GM23338 (cell line): Measurements from ENCODE around the gene RASGRP4. TPM values are rescaled to one million over a fixed set of nuclear protein-coding genes. Genes with fewer than 3 reads are reported as not detected.
A peak's percentile ranks its signal among the peaks of the same experiment; 100 is the strongest.

ENCODE experiments used
- ATAC-seq: fragments of 200-7000 bp; cut with Tn5 transposase; 3 replicates; pipeline ENCODE4 v1.9.1; 2020
- DNase-seq: peaks from one replicate; pipeline ENCODE4 v3.0.0-alpha.2; 2015; ENCODE audit warnings: low spot score
- H2AFZ ChIP-seq: fragments of 200-600 bp; sonication (generic); 2 replicates; pipeline ENCODE4 v1.8.0; 2016; ENCODE audit warnings: antibody characterized with exemption, mild to moderate bottlenecking, moderate library complexity
- H3F3A ChIP-seq: fragments of 200-600 bp; sonication (generic); replicated peaks from 2 replicates; pipeline ENCODE4 v1.8.0; 2017; ENCODE audit warnings: antibody characterized with exemption, mixed run types, low read depth
- H3K27ac ChIP-seq: fragments of 200-600 bp; sonication (generic); 2 replicates; pipeline ENCODE4 v1.6.1; 2016; ENCODE audit warnings: low read depth
- H3K27me3 ChIP-seq: fragments of 200-600 bp; sonication (generic); 2 replicates; pipeline ENCODE4 v1.8.0; 2016; ENCODE audit warnings: mild to moderate bottlenecking, mixed run types, moderate library complexity; ENCODE audit not compliant: insufficient read depth
- H3K36me3 ChIP-seq: fragments of 200-600 bp; sonication (generic); 2 replicates; pipeline ENCODE4 v1.8.0; 2016; ENCODE audit warnings: mild to moderate bottlenecking; ENCODE audit not compliant: insufficient read depth
- H3K4me1 ChIP-seq: fragments of 200-600 bp; sonication (generic); 2 replicates; pipeline ENCODE4 v1.8.0; 2016; ENCODE audit warnings: mild to moderate bottlenecking, moderate library complexity; ENCODE audit not compliant: insufficient read depth
- H3K4me2 ChIP-seq: fragments of 200-600 bp; sonication (generic); 2 replicates; pipeline ENCODE4 v1.7.1; 2017; ENCODE audit warnings: mixed run types
- H3K4me3 ChIP-seq: fragments of 200-600 bp; sonication (generic); 2 replicates; pipeline ENCODE4 v1.6.1; 2016; ENCODE audit warnings: mixed run types
- H3K79me2 ChIP-seq: fragments of 200-600 bp; sonication (generic); replicated peaks from 2 replicates; pipeline ENCODE4 v1.8.0; 2017; ENCODE audit warnings: mild to moderate bottlenecking; ENCODE audit not compliant: insufficient read depth
- H3K9me2 ChIP-seq: fragments of 200-600 bp; sonication (generic); 2 replicates; pipeline ENCODE4 v1.8.0; 2017; ENCODE audit not compliant: insufficient read depth
- H4K20me1 ChIP-seq: fragments of 200-600 bp; sonication (generic); replicated peaks from 2 replicates; pipeline ENCODE4 v1.8.0; 2017; ENCODE audit warnings: mild to moderate bottlenecking; ENCODE audit not compliant: insufficient read depth
- H3K27ac Mint-ChIP-seq: 2 replicates; pipeline ENCODE4 v1.8.0; 2020; ENCODE audit warnings: inconsistent platforms, mild to moderate bottlenecking, moderate library complexity, mixed read lengths
- H3K27me3 Mint-ChIP-seq: 3 replicates; pipeline ENCODE4 v1.8.0; 2022; ENCODE audit warnings: low read depth, mild to moderate bottlenecking, moderate library complexity, mixed read lengths, inconsistent platforms; ENCODE audit not compliant: insufficient read depth, poor library complexity
- H3K36me3 Mint-ChIP-seq: 3 replicates; pipeline ENCODE4 v1.8.0; 2021; ENCODE audit warnings: low read depth, mild to moderate bottlenecking, inconsistent platforms, moderate library complexity, mixed read lengths
- H3K4me1 Mint-ChIP-seq: 3 replicates; pipeline ENCODE4 v1.8.0; 2020; ENCODE audit warnings: mild to moderate bottlenecking, inconsistent platforms, mixed read lengths
- H3K4me3 Mint-ChIP-seq: 3 replicates; pipeline ENCODE4 v1.8.0; 2021; ENCODE audit warnings: moderate library complexity, mild to moderate bottlenecking, inconsistent platforms, mixed read lengths
- H3K9me3 Mint-ChIP-seq: 3 replicates; pipeline ENCODE4 v1.8.0; 2020; ENCODE audit warnings: moderate library complexity, mild to moderate bottlenecking, inconsistent platforms, mixed read lengths
- CREB1 ChIP-seq: fragments of 250-450 bp; sonication (Bioruptor Pico); IDR thresholded peaks from 2 replicates; pipeline ENCODE4 v1.5.0; 2020; ENCODE audit warnings: low read depth, mild to moderate bottlenecking, moderate library complexity
- CTCF ChIP-seq, 2 experiments: fragments of 200-600 bp in 1 of 2; sonication (generic) in 1 of 2; conservative IDR thresholded peaks; 2 replicates each; pipeline versions ENCODE4 v1.5.1 to v1.6.1; 2016 to 2017; ENCODE audit warnings: antibody characterized with exemption in 2 of 2, low read depth in 2 of 2, mild to moderate bottlenecking in 2 of 2, moderate library complexity in 1 of 2
- ETS1 ChIP-seq: IDR thresholded peaks from 2 replicates; pipeline ENCODE4 v1.6.1; 2016; ENCODE audit warnings: antibody characterized with exemption
- EZH2 ChIP-seq: fragments of 200-600 bp; sonication (generic); IDR thresholded peaks from one replicate; pipeline ENCODE4 v1.8.0; 2017; ENCODE audit warnings: antibody characterized with exemption, mild to moderate bottlenecking, low read depth; ENCODE audit not compliant: unreplicated experiment
- EZH2phosphoT487 ChIP-seq: fragments of 200-600 bp; sonication (generic); IDR thresholded peaks from one replicate; pipeline ENCODE4 v1.8.1; 2018; ENCODE audit warnings: antibody characterized with exemption; ENCODE audit not compliant: unreplicated experiment
- JUNB ChIP-seq: IDR thresholded peaks from one replicate; pipeline ENCODE4 v1.6.1; 2016; ENCODE audit warnings: antibody characterized with exemption; ENCODE audit not compliant: unreplicated experiment
- NANOG ChIP-seq: IDR thresholded peaks from 2 replicates; pipeline ENCODE4 v1.6.1; 2016; ENCODE audit warnings: antibody characterized with exemption, borderline replicate concordance
- POLR2AphosphoS5 ChIP-seq: IDR thresholded peaks from 2 replicates; pipeline ENCODE4 v1.6.1; 2016; ENCODE audit warnings: antibody characterized with exemption, low read depth
- REST ChIP-seq: IDR thresholded peaks from one replicate; pipeline ENCODE4 v1.6.1; 2018; ENCODE audit warnings: antibody characterized with exemption; ENCODE audit not compliant: unreplicated experiment
- STAT1 ChIP-seq: IDR thresholded peaks from one replicate; pipeline ENCODE4 v1.6.1; 2016; ENCODE audit warnings: antibody characterized with exemption; ENCODE audit not compliant: unreplicated experiment
- ZNF114 ChIP-seq: fragments of 250-450 bp; sonication (Bioruptor Pico); IDR thresholded peaks from 2 replicates; pipeline ENCODE4 v1.5.0; 2020; ENCODE audit warnings: mild to moderate bottlenecking, moderate library complexity
- polyA plus RNA-seq: library from polyadenylated mRNA; unstranded; fragments of >200 nt; fragmentation: Nextera tagmentation; extraction: Ambion mirVana; gene quantifications from 2 replicates; pipeline ENCODE4 v1.2.1, GENCODE V29; 2016
- total RNA-seq: library from RNA; depleted of rRNA; stranded (reverse); fragments of >200 nt; shearing (Covaris generic); gene quantifications from 2 replicates; pipeline ENCODE4 v1.2.3, GENCODE V29; 2014

The RASGRP4 gene
- total and polyA plus RNA-seq, 2 experiments from 2014 or later: 1.6 to 3.6 TPM

- no peak overlapping the region for H2AFZ ChIP-seq
These were observed 40.0 kb upstream of the RASGRP4 start for GRCh38 chr19:38466050-38466449.

DNA sequence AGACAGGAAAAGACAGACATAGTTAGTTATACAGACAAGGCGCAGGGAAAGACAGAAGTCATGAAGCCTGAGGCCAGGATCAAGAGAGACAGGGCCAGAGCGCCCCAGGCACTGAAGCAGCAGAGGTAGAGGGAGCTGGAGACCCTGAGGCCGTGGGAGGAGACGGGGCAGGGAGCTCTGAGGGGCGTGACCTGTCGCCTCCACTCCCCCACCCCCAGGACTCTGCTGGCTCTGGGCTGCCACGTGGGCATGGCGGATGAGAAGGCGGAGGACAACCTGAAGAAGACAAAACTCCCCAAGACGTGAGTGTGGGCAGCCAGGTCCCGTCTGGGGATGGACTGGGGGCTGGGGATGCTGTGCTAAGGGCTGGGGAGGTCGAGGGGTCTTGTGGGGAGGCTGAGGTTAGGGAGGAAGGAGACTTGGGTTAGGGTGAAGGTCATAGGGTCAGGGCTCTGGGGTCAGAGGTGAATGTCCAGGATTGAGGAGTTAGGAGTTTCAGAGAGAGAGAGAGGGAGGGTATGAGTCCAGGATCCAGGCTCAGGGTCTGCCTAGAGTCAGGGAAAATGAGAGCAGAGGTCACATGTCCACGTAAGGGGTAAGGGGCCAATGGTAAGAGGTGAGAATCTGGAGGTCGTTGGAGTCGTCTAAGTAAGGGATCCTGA is 38.5 kb upstream of the RASGRP4 start:
- Mint-ChIP-seq H3K27me3 (peaks cover 2% of the 10 kb centered on the region), H3K27ac (no peak overlapping the region), H3K4me3 (no peak overlapping the region), H3K4me1 (no peaks in the 10 kb centered on the region), H3K36me3 (peaks cover 52% of the 10 kb centered on the region), H3K9me3 (no peaks in the 10 kb centered on the region)
- no peaks in the 10 kb centered on the region for H3K79me2 ChIP-seq
- TF ChIP-seq POLR2AphosphoS5 (no peak), EZH2 (no peak), ETS1 (no peak)
- no peak overlapping the region for H2AFZ ChIP-seq
- peaks cover 30% of the 10 kb centered on the region for H3K36me3 ChIP-seq
- no peaks in the 10 kb centered on the region for H4K20me1 ChIP-seq
- H3K27me3 ChIP-seq: no peaks in the 10 kb centered on the region
- H3K4me1 ChIP-seq: no peaks in the 10 kb centered on the region
- no peak overlapping the region for H3K27ac ChIP-seq
- DNase-seq (no peak), ATAC-seq (peak; percentile 65)
- H3K9me2 ChIP-seq: no peaks in the 10 kb centered on the region
- no peak overlapping the region for H3K4me2 ChIP-seq
- H3K4me3 ChIP-seq: no peak overlapping the region
- no peaks in the 10 kb centered on the region for H3F3A ChIP-seq

More at GRCh38 chr19:38466050-38466449, 40.0 kb upstream of the RASGRP4 start:
- no peak for TF ChIP-seq EZH2phosphoT487
- no peak for TF ChIP-seq POLR2AphosphoS5
- TF ChIP-seq NANOG: no peak
- Histone ChIP-seq H3K4me3 (no peak overlapping the region), H4K20me1 (no peaks in the 10 kb centered on the region), H3K4me1 (no peaks in the 10 kb centered on the region), H3K27me3 (no peaks in the 10 kb centered on the region), H3K36me3 (peaks cover 38% of the 10 kb centered on the region), H3K79me2 (no peaks in the 10 kb centered on the region), H3F3A (no peaks in the 10 kb centered on the region), H3K4me2 (no peak overlapping the region), H3K27ac (no peak overlapping the region), H3K9me2 (no peaks in the 10 kb centered on the region)
- DNase-seq (no peak), ATAC-seq (peak; percentile 39; the same call in 1 of the 3 replicates)
- Mint-ChIP-seq H3K4me3 (no peak overlapping the region), H3K4me1 (no peaks in the 10 kb centered on the region; the same call in 2 of the 3 replicates), H3K27ac (no peak overlapping the region), H3K9me3 (no peaks in the 10 kb centered on the region), H3K27me3 (peaks cover 2% of the 10 kb centered on the region), H3K36me3 (peaks cover 52% of the 10 kb centered on the region)

GRCh38 chr19:38463365-38463764 is 37.3 kb upstream of the RASGRP4 start:
- Histone ChIP-seq H3F3A (no peaks in the 10 kb centered on the region), H3K27me3 (no peaks in the 10 kb centered on the region), H3K36me3 (peaks cover 29% of the 10 kb centered on the region), H3K4me2 (no peak overlapping the region), H3K4me1 (no peaks in the 10 kb centered on the region), H3K79me2 (no peaks in the 10 kb centered on the region), H3K27ac (no peak overlapping the region), H2AFZ (no peak overlapping the region), H3K9me2 (no peaks in the 10 kb centered on the region), H4K20me1 (no peaks in the 10 kb centered on the region), H3K4me3 (no peak overlapping the region)
- Mint-ChIP-seq H3K27me3 (peaks cover 3% of the 10 kb centered on the region), H3K4me3 (no peak overlapping the region), H3K36me3 (peaks cover 64% of the 10 kb centered on the region), H3K4me1 (no peaks in the 10 kb centered on the region), H3K27ac (no peak overlapping the region), H3K9me3 (no peaks in the 10 kb centered on the region)
- ATAC-seq (no peak), DNase-seq (no peak)
- TF ChIP-seq CREB1 (CRISPR knock-in tag): no peak
- no peak for TF ChIP-seq EZH2
- TF ChIP-seq CTCF (conservative IDR thresholded peaks at IDR 0.05; ENCODE audit: low read depth in 2 of 2): no peak
- no peak for TF ChIP-seq ZNF114 (CRISPR knock-in tag)
- no peak for TF ChIP-seq ETS1
- TF ChIP-seq NANOG: no peak
- no peak for TF ChIP-seq REST
- no peak for TF ChIP-seq STAT1
- no peak for TF ChIP-seq EZH2phosphoT487
- TF ChIP-seq JUNB: no peak
